HG03457 (cell line): ENCODE measurements around the gene SMIM38.

Experiments used
- ATAC-seq: cut with Tn5 transposase; IDR thresholded peaks from one replicate; pipeline ENCODE4 v1.9.1; 2021; ENCODE audit warnings: moderate number of reproducible peaks; ENCODE audit not compliant: unreplicated experiment

The SMIM38 gene

GRCh38 chr11:69201764-69202370, 46.1 kb downstream of the SMIM38 start:
- no peak for ATAC-seq

GRCh38 chr11:69202511-69203221, 46.9 kb downstream of the SMIM38 start:
- no peak for ATAC-seq

GRCh38 chr11:69203381-69203780, 47.6 kb downstream of the SMIM38 start:
- no peak for ATAC-seq

- no peak for ATAC-seq
These were observed 48.1 kb downstream of the SMIM38 start for GRCh38 chr11:69203901-69204245.

GRCh38 chr11:69204246-69204940, 48.7 kb downstream of the SMIM38 start:
- ATAC-seq: no peak

- no peak for ATAC-seq
These were observed 49.4 kb downstream of the SMIM38 start for GRCh38 chr11:69204941-69205742.
